Heart right ventricle (tissue), 16 donors: ENCODE measurements around the gene CEP112. TPM values are rescaled to one million over a fixed set of nuclear protein-coding genes. Genes with fewer than 3 reads are reported as not detected.

Experiments used
- ATAC-seq, 8 donors: fragments of 200-7000 bp; cut with Tn5 transposase; one replicate each; pipeline ENCODE4 v1.9.1; 2020; ENCODE audit warnings: mild to moderate bottlenecking in 8 of 8, moderate library complexity in 8 of 8, moderate number of reproducible peaks in 1 of 8
- DNase-seq, 2 donors: peaks; one replicate each; pipeline ENCODE4 v3.0.0-alpha.2; 2020
- H3K27ac ChIP-seq, 10 donors: fragments of 200-600 bp; sonication (generic) in 2 of 10; one replicate each; pipeline versions ENCODE4 v1.5.0 to v1.8.0; 2020 to 2022; ENCODE audit warnings: mild to moderate bottlenecking in 3 of 10
- H3K27me3 ChIP-seq, 7 donors: fragments of 200-600 bp; one replicate each; pipeline ENCODE4 v1.8.0; 2021 to 2022; ENCODE audit warnings: mild to moderate bottlenecking in 2 of 7
- H3K36me3 ChIP-seq, 9 donors: fragments of 200-600 bp; sonication (generic) in 1 of 9; one replicate each; pipeline versions ENCODE4 v1.5.0 to v1.8.0; 2020 to 2022; ENCODE audit warnings: mild to moderate bottlenecking in 2 of 9
- H3K4me1 ChIP-seq, 9 donors: fragments of 200-600 bp; sonication (generic) in 1 of 9; one replicate each; pipeline versions ENCODE4 v1.5.0 to v1.8.0; 2020 to 2022; ENCODE audit warnings: mild to moderate bottlenecking in 4 of 9
- H3K4me3 ChIP-seq, 10 donors: fragments of 200-600 bp; sonication (generic) in 2 of 10; one replicate each; pipeline versions ENCODE4 v1.5.0 to v1.8.0; 2020 to 2022; ENCODE audit warnings: mild to moderate bottlenecking in 7 of 10, moderate library complexity in 2 of 10
- H3K9me3 ChIP-seq, 11 donors: fragments of 200-600 bp in 10 of 11; sonication (generic) in 2 of 11; one replicate each; pipeline versions ENCODE4 v1.5.0 to v1.8.0; 2013 to 2022; ENCODE audit warnings: mild to moderate bottlenecking in 2 of 11, control low read depth in 1 of 11, moderate library complexity in 1 of 11
- WGBS, 2 donors: extraction: QIAGEN DNeasy Blood & Tissue Kit; methylation state at CpG; one replicate each; pipeline ENCODE4 v1.1.7; 2013; ENCODE audit warnings: inconsistent platforms in 1 of 2; 5-methylcytosine and 5-hydroxymethylcytosine counted together
- intact Hi-C, 10 donors: fragments of 100-400 bp; cut with DNase I; formaldehyde crosslinking; loops; one replicate each; pipeline versions ENCODE4 v1.11.1 to v1.14.2; 2022
- polyA plus RNA-seq, 2 donors: library from polyadenylated mRNA; stranded (reverse); fragments of 200-250 nt; gene quantifications; one replicate each; pipeline ENCODE4 v1.2.3, GENCODE V29; 2013
- total RNA-seq, 10 donors: library from RNA; stranded (reverse); fragmentation: NEBNext Ultra II Directional in 3 of 10; extraction: Animal tissue kit (Norgen Biotek cat#: 25700) in 3 of 10; gene quantifications; one replicate each; pipeline versions ENCODE4 v1.2.1 to v1.2.4, GENCODE V29; 2021 to 2023
- TF ChIP-seq, protein P1 (sequence below), 9 donors: fragments of 200-600 bp; sonication (generic) in 2 of 9; IDR thresholded peaks; one replicate each; pipeline versions ENCODE4 v1.5.0 to v1.8.0; 2021 to 2022; ENCODE audit warnings: antibody characterized with exemption in 9 of 9, mild to moderate bottlenecking in 5 of 9, moderate library complexity in 1 of 9
- donor health status: Arrhythmogenic right ventricular cardiomyopathy.
- donor health status: ischemic (EF 13 %, LVEDD 7.1; RV severe dilation, severe dysfunction).
- donor health status: healthy with polysubstance abuse.
- donor health status: DM: no; HTN: yes; CAD: no.
- donor health status: DM: no; HTN: no; CAD: no.
- donor health status: ischemic (EF 25% LVEDD 6.9; RV normal size, moderate dysfunction).
- donor health status: ischemic (EF 25% LVEDD 5.7; RV mildly dilated, moderate dysfunction).
- donor health status: healthy.
- donor health status: DM: yes; HTN: yes; CAD: no.
- donor health status: Ischemic cardiomyopathy.
- donor health status: ischemic (EF 35%, LVEDD 5.7; RV mildly dilated, moderate dysfunction).
- donor health status: nonischemic (EF 11% LVEDD 7.7; RV severe dilation, severe dysfunction).
- donor health status: DM: yes; HTN: yes; CAD: no.
- donor health status: PGD.
- donor health status: ischemic (EF 29% LVEDD 5.4; RV normal size, mild dysfunction).
- donor health status: nonischemic (EF 23%, LVEDD 6.1; RV moderate dilation, normal function).

CEP112 gene
- total and polyA plus RNA-seq, 12 donors = 6.7 to 30.0 (median 16.3) TPM

GRCh38 chr17:65697661-65698060, 494.3 kb downstream of the CEP112 start:
- ATAC-seq (no peak), DNase-seq (no peak)
- 95 to 96% methylated on average over 4 of the region's 4 CpGs for WGBS, 2 donors
- intact Hi-C loops = no loop called here
- Histone ChIP-seq H3K9me3 (no peaks in the 10 kb centered on the region), H3K27ac (no peak overlapping the region), H3K4me3 (no peak overlapping the region), H3K36me3 (no peaks in the 10 kb centered on the region), H3K4me1 (no peaks in the 10 kb centered on the region), H3K27me3 (no peaks in the 10 kb centered on the region)
- TF ChIP-seq, protein P1, sequence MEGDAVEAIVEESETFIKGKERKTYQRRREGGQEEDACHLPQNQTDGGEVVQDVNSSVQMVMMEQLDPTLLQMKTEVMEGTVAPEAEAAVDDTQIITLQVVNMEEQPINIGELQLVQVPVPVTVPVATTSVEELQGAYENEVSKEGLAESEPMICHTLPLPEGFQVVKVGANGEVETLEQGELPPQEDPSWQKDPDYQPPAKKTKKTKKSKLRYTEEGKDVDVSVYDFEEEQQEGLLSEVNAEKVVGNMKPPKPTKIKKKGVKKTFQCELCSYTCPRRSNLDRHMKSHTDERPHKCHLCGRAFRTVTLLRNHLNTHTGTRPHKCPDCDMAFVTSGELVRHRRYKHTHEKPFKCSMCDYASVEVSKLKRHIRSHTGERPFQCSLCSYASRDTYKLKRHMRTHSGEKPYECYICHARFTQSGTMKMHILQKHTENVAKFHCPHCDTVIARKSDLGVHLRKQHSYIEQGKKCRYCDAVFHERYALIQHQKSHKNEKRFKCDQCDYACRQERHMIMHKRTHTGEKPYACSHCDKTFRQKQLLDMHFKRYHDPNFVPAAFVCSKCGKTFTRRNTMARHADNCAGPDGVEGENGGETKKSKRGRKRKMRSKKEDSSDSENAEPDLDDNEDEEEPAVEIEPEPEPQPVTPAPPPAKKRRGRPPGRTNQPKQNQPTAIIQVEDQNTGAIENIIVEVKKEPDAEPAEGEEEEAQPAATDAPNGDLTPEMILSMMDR (IDR thresholded peaks at IDR 0.05) = no peak

GRCh38 chr17:65696739-65697394, 495.1 kb downstream of the CEP112 start:
- 87 to 91% methylated on average over 6 of the region's 6 CpGs for WGBS, 2 donors
- H3K4me3 ChIP-seq = no peak overlapping the region
- no peaks in the 10 kb centered on the region for H3K27me3 ChIP-seq
- intact Hi-C loops = no loop called here
- DNase-seq (no peak), ATAC-seq (no peak)
- no peaks in the 10 kb centered on the region for H3K4me1 ChIP-seq
- TF ChIP-seq, protein P1 (IDR thresholded peaks at IDR 0.05) = no peak
- H3K36me3 ChIP-seq = no peaks in the 10 kb centered on the region
- H3K27ac ChIP-seq = no peak overlapping the region
- no peaks in the 10 kb centered on the region for H3K9me3 ChIP-seq

DNA sequence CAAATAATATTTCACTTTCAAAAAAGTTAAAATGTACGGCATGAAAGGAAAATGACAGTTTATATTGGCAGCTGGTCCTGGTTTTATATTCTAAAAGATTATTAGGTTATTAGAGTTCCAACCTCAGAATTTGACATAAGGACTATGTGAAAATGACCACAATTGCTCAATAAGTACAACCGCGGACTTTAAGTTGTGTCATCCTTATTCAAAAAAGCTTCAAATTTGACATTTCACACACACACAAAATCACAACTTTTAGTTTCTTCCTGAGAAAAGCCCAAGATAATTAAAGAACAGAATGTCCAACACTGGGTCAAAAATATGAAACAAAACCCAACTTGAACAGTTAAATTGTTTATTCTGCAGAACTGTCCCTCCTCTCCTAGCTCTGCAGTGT, 497.3 kb downstream of the CEP112 start:
- Histone ChIP-seq H3K36me3 (no peaks in the 10 kb centered on the region), H3K27me3 (no peaks in the 10 kb centered on the region), H3K9me3 (no peaks in the 10 kb centered on the region), H3K27ac (no peak overlapping the region), H3K4me1 (no peaks in the 10 kb centered on the region), H3K4me3 (no peak overlapping the region)
- ATAC-seq (no peak), DNase-seq (no peak)
- intact Hi-C loops = no loop called here
- TF ChIP-seq, protein P1 (IDR thresholded peaks at IDR 0.05) = no peak
- WGBS, 2 donors = 91 to 93% methylated on average over 3 of the region's 3 CpGs

DNA sequence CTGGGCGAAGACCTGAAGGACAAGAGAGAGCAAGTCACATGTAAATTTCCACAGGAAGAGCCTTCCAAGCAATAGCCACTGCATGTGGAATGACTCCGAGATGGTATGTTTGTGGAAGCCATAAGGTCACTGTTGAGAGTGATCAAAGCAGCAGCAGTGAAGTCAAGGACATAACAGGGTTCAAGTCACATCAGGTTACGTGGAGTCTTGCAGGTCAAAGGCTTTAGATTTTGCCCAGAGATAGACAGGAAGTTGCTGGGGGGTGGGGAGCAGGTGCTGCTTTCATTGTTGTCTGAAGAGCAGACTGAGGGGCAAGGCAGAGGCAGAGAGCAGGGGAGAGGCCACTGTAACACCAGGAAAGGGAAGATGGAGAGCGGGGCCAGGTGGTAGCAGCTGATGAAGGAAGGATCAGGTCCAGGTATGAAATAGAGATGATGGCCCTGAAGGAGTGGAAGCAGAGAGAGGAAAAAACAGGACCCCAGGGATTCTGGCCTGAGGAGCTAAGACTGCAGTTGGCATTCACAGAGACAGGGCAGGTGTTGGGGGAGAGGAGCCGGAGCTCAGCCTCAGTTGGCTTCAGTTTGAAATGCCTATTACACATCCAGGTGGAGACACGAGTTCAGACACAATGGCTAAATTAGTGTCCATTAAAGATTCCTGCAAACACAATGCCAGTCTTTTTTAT, 501.2 kb downstream of the CEP112 start:
- TF ChIP-seq, protein P1 (IDR thresholded peaks at IDR 0.05) = no peak
- 79 to 86% methylated on average over 6 of the region's 6 CpGs for WGBS, 2 donors
- Histone ChIP-seq H3K27me3 (no peaks in the 10 kb centered on the region), H3K4me1 (no peaks in the 10 kb centered on the region), H3K27ac (no peak overlapping the region), H3K9me3 (no peaks in the 10 kb centered on the region), H3K36me3 (peaks cover 0 to 18% (median 0%) of the 10 kb centered on the region in 9 donors), H3K4me3 (no peak overlapping the region)
- DNase-seq (no peak), ATAC-seq (no peak)
- intact Hi-C loops = no loop called here
